Activated CD8-positive, alpha-beta memory T cell treated with anti-CD3 and anti-CD28 coated beads, Interleukin-2, amount 50 U/mL, for 24 hours (primary cell): Measurements from ENCODE around the gene CREBZF.
"Not testable (repeated sequence)": the region's sequence is repeated elsewhere in the genome, so short reads cannot be mapped to it uniquely, and the experiment has no call there.

Experiments
- DNase-seq: peaks from one replicate; pipeline ENCODE4 v3.0.0-alpha.2; 2020; ENCODE audit errors: extremely low read depth

CREBZF gene

GRCh38 chr11:85626496-85626895, 38.4 kb downstream of the CREBZF start:
- DNase-seq = no peak

- DNase-seq = no peak
These were observed 44.7 kb downstream of the CREBZF start for GRCh38 chr11:85620256-85620655.

GRCh38 chr11:85619499-85619898, 45.4 kb downstream of the CREBZF start:
- DNase-seq = no peak

- DNase-seq = not testable (repeated sequence)
These were observed 53.3 kb downstream of the CREBZF start for GRCh38 chr11:85611643-85612042.
